Measurements from ENCODE around the gene PSMD9.

PSMD9 gene

DNA sequence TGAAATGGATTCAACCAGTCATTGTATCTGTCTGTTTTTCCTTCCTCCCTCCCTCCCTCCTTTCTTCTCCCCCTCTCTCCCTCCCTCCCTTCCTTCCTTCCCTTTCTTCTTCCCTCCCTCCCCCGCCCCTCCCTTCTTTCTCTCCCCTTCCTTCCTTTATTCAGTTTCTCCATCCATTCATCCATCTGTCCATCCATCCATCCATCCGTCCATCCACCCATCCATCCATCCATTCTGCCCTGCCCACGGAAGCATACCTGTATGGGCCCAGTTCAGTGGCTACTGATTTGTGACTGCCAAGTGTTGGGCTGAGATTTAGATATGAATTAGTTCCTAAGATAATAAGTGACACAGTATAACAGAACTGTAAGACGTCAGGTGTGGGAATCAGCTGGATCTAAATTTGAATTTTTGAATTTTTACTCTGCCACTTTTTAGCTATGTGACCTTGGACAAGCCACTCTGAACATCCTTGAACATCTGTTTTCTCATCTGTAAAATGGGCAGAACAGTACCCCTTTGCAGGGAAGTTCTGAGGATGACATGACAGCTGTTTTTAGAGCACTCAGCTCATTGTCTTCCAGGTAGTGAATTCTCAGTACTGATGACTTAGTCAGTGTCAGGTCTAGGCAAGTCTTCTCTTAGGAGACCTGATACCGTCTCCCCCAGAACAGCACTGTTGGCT, 72.7 kb downstream of the PSMD9 start:
- Histone ChIP-seq H3K9me3 (ENCODE audit: control insufficient read depth in 1 of 2, low read length in 2 of 2) (no peaks in the 10 kb centered on the region), H3K27me3 (ENCODE audit: low read depth, low read length) (no peaks in the 10 kb centered on the region), H3K4me3 (ENCODE audit: low read depth in 1 of 2, low read length in 2 of 2) (no peak overlapping the region), H3K4me1 (ENCODE audit: control insufficient read depth in 1 of 2, insufficient read depth in 2 of 2, low read length in 2 of 2) (peaks cover 0 to 3% of the 10 kb centered on the region in 2 donors), H3K27ac (ENCODE audit: low read length) (no peak overlapping the region), H3K36me3 (ENCODE audit: control insufficient read depth in 1 of 2, insufficient read depth in 2 of 2, low read length in 2 of 2) (no peaks in the 10 kb centered on the region)

GRCh38 chr12:121963341-121964018, 74.9 kb downstream of the PSMD9 start:
- Histone ChIP-seq H3K36me3 (ENCODE audit: control insufficient read depth in 1 of 2, insufficient read depth in 2 of 2, low read length in 2 of 2) (no peaks in the 10 kb centered on the region), H3K4me1 (ENCODE audit: control insufficient read depth in 1 of 2, insufficient read depth in 2 of 2, low read length in 2 of 2) (peaks cover 0 to 3% of the 10 kb centered on the region in 2 donors), H3K27me3 (ENCODE audit: low read depth, low read length) (no peaks in the 10 kb centered on the region), H3K9me3 (ENCODE audit: control insufficient read depth in 1 of 2, low read length in 2 of 2) (no peaks in the 10 kb centered on the region), H3K27ac (ENCODE audit: low read length) (no peak overlapping the region), H3K4me3 (ENCODE audit: low read depth in 1 of 2, low read length in 2 of 2) (no peak overlapping the region)

GRCh38 chr12:121964813-121965643, 76.4 kb downstream of the PSMD9 start:
- H3K27ac ChIP-seq (ENCODE audit: low read length), result no peak overlapping the region

DNA sequence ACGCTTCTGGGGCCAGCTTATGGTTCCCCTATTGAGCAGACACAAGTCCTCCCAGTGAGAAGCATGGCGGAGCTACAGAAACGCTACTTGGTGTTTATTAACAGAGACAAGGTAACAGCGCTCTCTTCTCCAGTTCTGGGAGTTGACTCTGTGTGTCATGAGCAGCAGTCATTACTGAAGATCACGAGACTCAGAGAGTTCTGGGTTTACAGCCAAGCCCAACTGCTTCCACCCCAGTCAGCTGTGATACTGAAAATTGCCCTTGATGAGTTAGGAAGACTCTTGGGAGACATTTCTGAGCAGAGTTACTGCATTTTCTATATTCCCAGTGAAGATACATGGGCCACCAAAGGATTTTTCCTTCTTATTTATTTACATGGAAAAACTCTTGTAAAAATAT, 78.4 kb downstream of the PSMD9 start:
- H3K27me3 ChIP-seq (ENCODE audit: low read depth, low read length), result no peaks in the 10 kb centered on the region
- H3K36me3 ChIP-seq (ENCODE audit: control insufficient read depth in 1 of 2, insufficient read depth in 2 of 2, low read length in 2 of 2), result no peaks in the 10 kb centered on the region
- no peak overlapping the region for H3K4me3 ChIP-seq (ENCODE audit: low read depth in 1 of 2, low read length in 2 of 2)
- no peak overlapping the region for H3K27ac ChIP-seq (ENCODE audit: low read length)
- no peaks in the 10 kb centered on the region for H3K9me3 ChIP-seq (ENCODE audit: control insufficient read depth in 1 of 2, low read length in 2 of 2)
- H3K4me1 ChIP-seq (ENCODE audit: control insufficient read depth in 1 of 2, insufficient read depth in 2 of 2, low read length in 2 of 2), result peaks cover 0 to 3% of the 10 kb centered on the region in 2 donors

More at GRCh38 chr12:121964813-121965643, 76.4 kb downstream of the PSMD9 start:
- no peaks in the 10 kb centered on the region for H3K27me3 ChIP-seq (ENCODE audit: low read depth, low read length)
- no peaks in the 10 kb centered on the region for H3K9me3 ChIP-seq (ENCODE audit: control insufficient read depth in 1 of 2, low read length in 2 of 2)
- no peak overlapping the region for H3K4me3 ChIP-seq (ENCODE audit: low read depth in 1 of 2, low read length in 2 of 2)
- H3K4me1 ChIP-seq (ENCODE audit: control insufficient read depth in 1 of 2, insufficient read depth in 2 of 2, low read length in 2 of 2), result peaks cover 0 to 3% of the 10 kb centered on the region in 2 donors
- no peaks in the 10 kb centered on the region for H3K36me3 ChIP-seq (ENCODE audit: control insufficient read depth in 1 of 2, insufficient read depth in 2 of 2, low read length in 2 of 2)
